ENCODE data around the gene PLBD2.

Gene PLBD2

GRCh38 chr12:113339540-113339939 is 18.8 kb upstream of the PLBD2 start:
- H3K9ac ChIP-seq = no peak overlapping the region
- H3K4me3 ChIP-seq (ENCODE audit: low read depth, low read length) = no peak overlapping the region
- no peaks in the 10 kb centered on the region for H3K27me3 ChIP-seq (ENCODE audit: control insufficient read depth, insufficient read depth, low read length)
- no peak overlapping the region for H3K27ac ChIP-seq
- no peak overlapping the region for H2AFZ ChIP-seq
- no peaks in the 10 kb centered on the region for H3K9me3 ChIP-seq (ENCODE audit: control insufficient read depth, low read length)
- H3K4me1 ChIP-seq = no peaks in the 10 kb centered on the region
- no peak for TF ChIP-seq CTCF (IDR thresholded peaks at IDR 0.05)
- H3K36me3 ChIP-seq (ENCODE audit: control insufficient read depth, insufficient read depth, low read length) = no peaks in the 10 kb centered on the region
- no peak overlapping the region for H3K4me2 ChIP-seq (ENCODE audit: low read length)
- no peaks in the 10 kb centered on the region for H3K79me2 ChIP-seq

GRCh38 chr12:113340061-113340460 is 18.3 kb upstream of the PLBD2 start:
- no peak for TF ChIP-seq CTCF (IDR thresholded peaks at IDR 0.05)
- Histone ChIP-seq H3K4me1 (no peaks in the 10 kb centered on the region), H3K4me3 (ENCODE audit: low read depth, low read length) (no peak overlapping the region), H3K79me2 (no peaks in the 10 kb centered on the region), H3K9me3 (ENCODE audit: control insufficient read depth, low read length) (no peaks in the 10 kb centered on the region), H3K4me2 (ENCODE audit: low read length) (no peak overlapping the region), H3K36me3 (ENCODE audit: control insufficient read depth, insufficient read depth, low read length) (no peaks in the 10 kb centered on the region), H3K27me3 (ENCODE audit: control insufficient read depth, insufficient read depth, low read length) (no peaks in the 10 kb centered on the region), H3K9ac (no peak overlapping the region), H2AFZ (no peak overlapping the region), H3K27ac (no peak overlapping the region)

- Histone ChIP-seq H2AFZ (no peak overlapping the region), H3K27me3 (ENCODE audit: control insufficient read depth, insufficient read depth, low read length) (no peaks in the 10 kb centered on the region), H3K4me2 (ENCODE audit: low read length) (no peak overlapping the region), H3K27ac (no peak overlapping the region), H3K4me3 (ENCODE audit: low read depth, low read length) (no peak overlapping the region), H3K36me3 (ENCODE audit: control insufficient read depth, insufficient read depth, low read length) (no peaks in the 10 kb centered on the region), H3K9me3 (ENCODE audit: control insufficient read depth, low read length) (no peaks in the 10 kb centered on the region), H3K79me2 (no peaks in the 10 kb centered on the region), H3K9ac (no peak overlapping the region), H3K4me1 (no peaks in the 10 kb centered on the region)
- TF ChIP-seq CTCF (IDR thresholded peaks at IDR 0.05) = no peak
These were observed 16.9 kb upstream of the PLBD2 start for GRCh38 chr12:113341535-113341934.

GRCh38 chr12:113345318-113345717 is 13.1 kb upstream of the PLBD2 start:
- no peak overlapping the region for H3K27ac ChIP-seq
- H3K36me3 ChIP-seq (ENCODE audit: control insufficient read depth, insufficient read depth, low read length) = no peaks in the 10 kb centered on the region
- H3K79me2 ChIP-seq = no peaks in the 10 kb centered on the region
- H3K9ac ChIP-seq = no peak overlapping the region
- H3K4me1 ChIP-seq = no peaks in the 10 kb centered on the region
- no peak for TF ChIP-seq CTCF (IDR thresholded peaks at IDR 0.05)
- no peak overlapping the region for H3K4me3 ChIP-seq (ENCODE audit: low read depth, low read length)
- no peak overlapping the region for H2AFZ ChIP-seq
- no peak overlapping the region for H3K4me2 ChIP-seq (ENCODE audit: low read length)
- H3K9me3 ChIP-seq (ENCODE audit: control insufficient read depth, low read length) = no peaks in the 10 kb centered on the region
- no peaks in the 10 kb centered on the region for H3K27me3 ChIP-seq (ENCODE audit: control insufficient read depth, insufficient read depth, low read length)

- no peaks in the 10 kb centered on the region for H3K27me3 ChIP-seq (ENCODE audit: control insufficient read depth, insufficient read depth, low read length)
- no peak for TF ChIP-seq CTCF (IDR thresholded peaks at IDR 0.05)
- H3K9ac ChIP-seq = no peak overlapping the region
- H3K4me1 ChIP-seq = no peaks in the 10 kb centered on the region
- no peak overlapping the region for H3K27ac ChIP-seq
- no peaks in the 10 kb centered on the region for H3K36me3 ChIP-seq (ENCODE audit: control insufficient read depth, insufficient read depth, low read length)
- H3K4me3 ChIP-seq (ENCODE audit: low read depth, low read length) = no peak overlapping the region
- H3K79me2 ChIP-seq = no peaks in the 10 kb centered on the region
- H2AFZ ChIP-seq = no peak overlapping the region
- H3K4me2 ChIP-seq (ENCODE audit: low read length) = no peak overlapping the region
- no peaks in the 10 kb centered on the region for H3K9me3 ChIP-seq (ENCODE audit: control insufficient read depth, low read length)
These were observed 12.0 kb upstream of the PLBD2 start for GRCh38 chr12:113346353-113346752.

Measured in parathyroid adenoma (tissue), 2 donors.